Heart left ventricle (tissue), 13 donors: Measurements from ENCODE around the gene HOXD10.

Experiments used
- POLR2A ChIP-seq, 2 donors: fragments of 450-650 bp; IDR thresholded peaks; one replicate each; pipeline ENCODE4 v1.6.1; 2017; ENCODE audit warnings: antibody characterized with exemption in 2 of 2, mild to moderate bottlenecking in 2 of 2, moderate library complexity in 2 of 2
- TF ChIP-seq, protein P1 (sequence below), 12 donors: fragments of 200-600 bp; sonication (generic) in 4 of 12; IDR thresholded peaks; one replicate each; pipeline versions ENCODE4 v1.5.0 to v1.8.0; 2018 to 2022; ENCODE audit warnings: antibody characterized with exemption in 12 of 12, mild to moderate bottlenecking in 5 of 12
- donor health status: ischemic (EF 13 %, LVEDD 7.1; RV severe dilation, severe dysfunction).
- donor health status: DM: no; HTN: yes; CAD: no.
- donor health status: DM: no; HTN: no; CAD: no.
- donor health status: ischemic (EF 25% LVEDD 6.9; RV normal size, moderate dysfunction).
- donor health status: ischemic (EF 25% LVEDD 5.7; RV mildly dilated, moderate dysfunction).
- donor health status: ischemic (EF 35%, LVEDD 5.7; RV mildly dilated, moderate dysfunction).
- donor health status: nonischemic (EF 11% LVEDD 7.7; RV severe dilation, severe dysfunction).
- donor health status: DM: yes; HTN: yes; CAD: no.
- donor health status: PGD.
- donor health status: ischemic (EF 29% LVEDD 5.4; RV normal size, mild dysfunction).
- donor health status: nonischemic (EF 23%, LVEDD 6.1; RV moderate dilation, normal function).

DNA sequence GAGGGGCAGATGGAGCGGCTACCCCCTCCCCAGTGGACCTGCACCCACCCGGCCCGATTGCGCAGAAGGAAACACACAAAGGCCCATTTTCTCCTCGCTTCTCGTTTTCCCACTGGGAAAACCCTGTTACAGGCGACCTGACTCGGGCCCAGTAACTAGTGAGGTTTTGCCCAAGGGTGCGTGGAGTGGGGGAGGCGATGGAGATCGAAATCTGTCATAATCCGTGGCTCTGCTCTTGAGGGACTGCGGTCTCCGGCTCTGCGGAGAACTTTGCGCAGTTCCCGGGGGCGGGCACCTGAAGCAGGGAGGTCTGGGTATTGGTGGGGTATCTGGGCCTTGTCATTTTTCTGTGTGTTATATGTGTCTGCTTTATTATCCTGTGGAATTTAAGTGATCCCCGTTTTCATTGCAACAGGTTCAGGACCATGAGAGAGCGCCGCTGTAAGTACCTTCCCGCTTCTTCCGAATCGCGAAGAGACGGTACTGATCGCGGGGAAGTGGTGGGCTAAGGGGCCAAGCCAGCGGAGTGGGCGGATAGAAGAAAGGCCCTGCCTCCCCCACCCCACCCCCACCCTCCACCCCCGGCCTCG lies 30.7 kb downstream of the HOXD10 start:
- TF ChIP-seq, protein P1, sequence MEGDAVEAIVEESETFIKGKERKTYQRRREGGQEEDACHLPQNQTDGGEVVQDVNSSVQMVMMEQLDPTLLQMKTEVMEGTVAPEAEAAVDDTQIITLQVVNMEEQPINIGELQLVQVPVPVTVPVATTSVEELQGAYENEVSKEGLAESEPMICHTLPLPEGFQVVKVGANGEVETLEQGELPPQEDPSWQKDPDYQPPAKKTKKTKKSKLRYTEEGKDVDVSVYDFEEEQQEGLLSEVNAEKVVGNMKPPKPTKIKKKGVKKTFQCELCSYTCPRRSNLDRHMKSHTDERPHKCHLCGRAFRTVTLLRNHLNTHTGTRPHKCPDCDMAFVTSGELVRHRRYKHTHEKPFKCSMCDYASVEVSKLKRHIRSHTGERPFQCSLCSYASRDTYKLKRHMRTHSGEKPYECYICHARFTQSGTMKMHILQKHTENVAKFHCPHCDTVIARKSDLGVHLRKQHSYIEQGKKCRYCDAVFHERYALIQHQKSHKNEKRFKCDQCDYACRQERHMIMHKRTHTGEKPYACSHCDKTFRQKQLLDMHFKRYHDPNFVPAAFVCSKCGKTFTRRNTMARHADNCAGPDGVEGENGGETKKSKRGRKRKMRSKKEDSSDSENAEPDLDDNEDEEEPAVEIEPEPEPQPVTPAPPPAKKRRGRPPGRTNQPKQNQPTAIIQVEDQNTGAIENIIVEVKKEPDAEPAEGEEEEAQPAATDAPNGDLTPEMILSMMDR (IDR thresholded peaks at IDR 0.05) = no peak
- TF ChIP-seq POLR2A (IDR thresholded peaks at IDR 0.05) = no peak
